ENCODE measurements around the gene PC.

GRCh38 chr11:66906061-66906733 lies 52.0 kb downstream of the PC start:
- no peak for TF ChIP-seq POLR2AphosphoS5 (IDR thresholded peaks at IDR 0.05)
- TF ChIP-seq CTCF (IDR thresholded peaks at IDR 0.05): no peak
- no peak for TF ChIP-seq POLR2A (IDR thresholded peaks at IDR 0.05)
- no peak for TF ChIP-seq EP300 (IDR thresholded peaks at IDR 0.05)
